WI38 (cell line): Measurements from ENCODE around the gene SHC4.
A peak's percentile ranks its signal among the peaks of the same experiment; 100 is the strongest.

Experiments used
- H3K4me3 ChIP-seq: 2 replicates; pipeline ENCODE4 v1.5.1; 2011; ENCODE audit warnings: low read depth, mild to moderate bottlenecking, control low read depth, low read length
- TF ChIP-seq, protein P1 (sequence below): IDR thresholded peaks from 2 replicates; pipeline ENCODE4 v1.5.1; 2012; ENCODE audit warnings: low read depth, mild to moderate bottlenecking, control low read depth, low read length

SHC4 gene, protein sequence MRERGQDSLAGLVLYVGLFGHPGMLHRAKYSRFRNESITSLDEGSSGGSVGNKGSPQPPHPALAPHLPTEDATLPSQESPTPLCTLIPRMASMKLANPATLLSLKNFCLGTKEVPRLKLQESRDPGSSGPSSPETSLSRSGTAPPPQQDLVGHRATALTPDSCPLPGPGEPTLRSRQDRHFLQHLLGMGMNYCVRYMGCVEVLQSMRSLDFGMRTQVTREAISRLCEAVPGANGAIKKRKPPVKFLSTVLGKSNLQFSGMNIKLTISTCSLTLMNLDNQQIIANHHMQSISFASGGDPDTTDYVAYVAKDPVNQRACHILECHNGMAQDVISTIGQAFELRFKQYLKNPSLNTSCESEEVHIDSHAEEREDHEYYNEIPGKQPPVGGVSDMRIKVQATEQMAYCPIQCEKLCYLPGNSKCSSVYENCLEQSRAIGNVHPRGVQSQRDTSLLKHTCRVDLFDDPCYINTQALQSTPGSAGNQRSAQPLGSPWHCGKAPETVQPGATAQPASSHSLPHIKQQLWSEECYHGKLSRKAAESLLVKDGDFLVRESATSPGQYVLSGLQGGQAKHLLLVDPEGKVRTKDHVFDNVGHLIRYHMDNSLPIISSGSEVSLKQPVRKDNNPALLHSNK

DNA sequence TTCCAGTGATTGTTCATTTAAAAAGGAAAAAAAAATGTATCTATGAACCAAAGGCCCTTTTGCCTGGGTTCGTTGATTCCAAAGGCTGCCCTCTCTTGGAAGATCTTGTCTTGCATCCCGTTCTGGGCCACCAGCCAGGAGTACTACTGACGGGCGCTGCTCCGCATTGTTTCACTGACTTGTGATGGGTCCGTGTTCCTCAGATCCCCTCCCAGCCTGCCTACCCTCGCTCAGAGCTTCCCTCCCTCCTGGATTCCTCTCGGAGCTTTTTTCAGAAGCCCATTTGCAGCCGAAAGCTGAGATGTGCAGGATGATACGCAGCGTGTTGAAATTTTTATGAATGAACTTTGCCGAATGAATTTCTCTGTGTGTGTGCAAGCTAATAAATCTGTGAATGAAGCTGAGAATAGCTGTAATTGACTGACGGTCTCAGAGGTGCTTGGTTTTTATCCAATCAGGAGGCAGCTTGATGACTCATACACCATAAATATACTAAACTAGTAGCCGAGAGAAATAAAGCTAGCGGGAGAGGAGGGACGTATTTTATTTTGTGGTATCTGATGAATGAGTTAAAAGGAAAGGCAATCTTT is at the start of gene SHC4:
TSS of gene SHC4 (minus strand) at position 396 of the 590 bp plus-strand sequence. CDS start 904 bp downstream, outside the sequence.
- peak within 1 kb of the TSS; percentile 63 for H3K4me3 ChIP-seq

DNA sequence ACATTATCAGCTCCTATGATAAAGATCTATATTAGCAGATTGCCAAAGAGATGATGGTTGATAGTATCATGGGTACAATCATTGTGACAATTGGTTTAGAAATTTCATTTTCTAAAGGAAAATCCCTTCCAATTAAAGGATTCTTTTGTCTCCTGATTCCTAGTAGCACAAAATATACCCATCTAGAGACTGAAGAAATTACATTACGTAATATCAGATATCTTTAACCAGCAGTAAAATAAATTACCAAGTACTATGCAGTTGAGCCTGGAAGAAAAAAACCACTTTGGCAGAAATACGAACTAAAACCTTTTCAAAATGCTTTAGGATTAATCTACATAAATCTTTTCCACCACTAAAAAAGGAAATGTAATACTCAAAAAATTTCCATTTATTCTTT is 35.6 kb upstream of the SHC4 start:
- H3K4me3 ChIP-seq = no peak overlapping the region
- TF ChIP-seq, protein P1, sequence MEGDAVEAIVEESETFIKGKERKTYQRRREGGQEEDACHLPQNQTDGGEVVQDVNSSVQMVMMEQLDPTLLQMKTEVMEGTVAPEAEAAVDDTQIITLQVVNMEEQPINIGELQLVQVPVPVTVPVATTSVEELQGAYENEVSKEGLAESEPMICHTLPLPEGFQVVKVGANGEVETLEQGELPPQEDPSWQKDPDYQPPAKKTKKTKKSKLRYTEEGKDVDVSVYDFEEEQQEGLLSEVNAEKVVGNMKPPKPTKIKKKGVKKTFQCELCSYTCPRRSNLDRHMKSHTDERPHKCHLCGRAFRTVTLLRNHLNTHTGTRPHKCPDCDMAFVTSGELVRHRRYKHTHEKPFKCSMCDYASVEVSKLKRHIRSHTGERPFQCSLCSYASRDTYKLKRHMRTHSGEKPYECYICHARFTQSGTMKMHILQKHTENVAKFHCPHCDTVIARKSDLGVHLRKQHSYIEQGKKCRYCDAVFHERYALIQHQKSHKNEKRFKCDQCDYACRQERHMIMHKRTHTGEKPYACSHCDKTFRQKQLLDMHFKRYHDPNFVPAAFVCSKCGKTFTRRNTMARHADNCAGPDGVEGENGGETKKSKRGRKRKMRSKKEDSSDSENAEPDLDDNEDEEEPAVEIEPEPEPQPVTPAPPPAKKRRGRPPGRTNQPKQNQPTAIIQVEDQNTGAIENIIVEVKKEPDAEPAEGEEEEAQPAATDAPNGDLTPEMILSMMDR = no peak

More for the DNA sequence above, at the start of gene SHC4:
- TF ChIP-seq, protein P1 = no peak; the same call in 1 of the 2 replicates

DNA sequence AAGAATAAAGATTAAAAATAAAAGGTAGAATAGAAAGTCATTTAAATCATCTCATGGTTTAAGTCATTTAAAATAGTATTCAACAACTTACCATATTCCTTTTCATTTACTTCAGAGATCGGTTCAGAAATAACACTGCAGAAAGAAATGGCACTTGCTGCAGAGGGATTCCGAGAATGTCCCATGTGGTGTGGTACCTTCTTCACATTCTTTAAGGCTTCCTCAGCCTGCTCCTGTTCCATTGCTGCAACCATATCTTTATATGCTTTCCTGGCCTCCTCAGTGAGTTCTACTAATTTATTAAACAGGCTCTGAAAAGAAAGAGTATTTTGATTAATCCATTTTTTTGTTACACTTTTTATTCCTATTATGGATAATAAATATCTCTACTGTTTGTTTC is 32.6 kb upstream of the SHC4 start:
- no peak overlapping the region for H3K4me3 ChIP-seq

DNA sequence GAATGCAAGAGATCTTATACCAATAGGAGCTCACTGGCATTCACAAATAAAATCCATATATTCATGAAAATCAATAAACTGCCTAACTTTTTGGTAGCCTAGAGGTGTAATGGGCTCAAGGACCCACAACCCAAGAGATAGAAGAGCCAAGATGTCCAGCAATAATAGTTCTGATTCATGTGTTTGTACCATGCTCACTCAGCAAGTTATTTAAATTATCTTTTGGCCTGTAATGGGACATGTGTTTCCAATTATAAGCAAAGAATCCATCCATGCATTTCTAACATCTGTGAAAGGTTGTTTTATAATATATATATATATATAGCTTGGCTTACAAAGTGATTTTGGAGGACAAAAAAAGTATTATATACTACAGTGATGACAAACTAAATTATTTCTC is 29.7 kb upstream of the SHC4 start:
- TF ChIP-seq, protein P1 = no peak

More for the DNA sequence above, 32.6 kb upstream of the SHC4 start:
- TF ChIP-seq, protein P1 = no peak

DNA sequence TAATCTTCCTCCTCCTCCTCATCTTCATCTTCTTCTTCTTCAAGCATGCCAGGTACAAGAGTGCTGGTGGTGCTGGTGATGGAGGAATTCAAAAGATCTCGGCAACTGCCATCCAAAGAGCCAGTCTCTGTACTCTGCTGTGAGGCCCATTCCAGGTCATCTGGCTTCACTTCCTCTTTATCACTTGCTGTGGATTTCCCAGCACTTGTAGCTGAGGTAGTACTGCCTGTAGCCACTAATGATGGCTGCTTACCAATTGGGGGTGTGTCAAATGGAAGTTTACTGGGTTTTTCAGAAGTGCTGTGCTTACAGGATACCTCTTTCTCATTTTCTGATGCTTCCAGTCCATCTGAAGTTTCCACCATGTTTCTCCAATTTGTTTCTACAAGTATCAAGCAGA is 28.8 kb upstream of the SHC4 start:
- TF ChIP-seq, protein P1 = no peak
- no peak overlapping the region for H3K4me3 ChIP-seq

More for the DNA sequence above, 29.7 kb upstream of the SHC4 start:
- no peak overlapping the region for H3K4me3 ChIP-seq

DNA sequence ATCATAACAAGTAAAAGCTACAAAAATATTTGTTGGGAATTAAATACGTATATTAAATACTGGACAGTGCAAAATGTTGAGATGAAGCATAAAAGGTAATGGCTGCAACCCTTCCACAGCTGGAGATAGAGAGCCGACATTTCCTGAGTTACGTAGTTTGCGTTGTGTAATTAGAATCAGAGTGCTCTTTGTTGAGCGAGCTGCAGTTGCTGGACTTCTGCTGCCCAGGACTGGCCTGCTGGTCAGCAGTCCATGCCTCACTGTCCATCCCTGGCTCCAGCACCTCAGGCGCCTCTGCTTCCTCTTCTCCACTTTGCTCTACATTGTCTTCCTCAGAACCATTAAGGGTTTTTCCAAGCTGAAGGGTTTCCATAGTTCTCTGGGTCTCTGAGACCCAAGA is 28.4 kb upstream of the SHC4 start:
- TF ChIP-seq, protein P1 = no peak
- no peak overlapping the region for H3K4me3 ChIP-seq

DNA sequence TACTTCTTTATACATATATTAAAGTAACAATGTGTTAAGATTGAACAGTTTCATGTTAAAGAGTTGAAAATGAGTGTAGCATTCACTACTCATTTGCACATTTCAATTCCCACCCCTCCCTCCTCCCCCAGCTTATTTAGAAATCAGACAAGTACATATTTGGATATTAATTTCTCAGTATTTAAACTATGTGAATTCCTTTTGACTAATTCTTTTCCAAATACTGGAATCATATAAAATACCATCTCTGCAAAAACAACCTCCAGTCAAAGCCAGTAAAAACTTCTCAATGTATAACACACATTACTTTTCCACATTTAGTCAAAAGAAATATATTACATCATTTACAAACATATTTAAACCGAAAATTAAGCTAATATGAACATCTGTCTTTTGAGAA is 25.5 kb upstream of the SHC4 start:
- TF ChIP-seq, protein P1 = no peak
- H3K4me3 ChIP-seq = no peak overlapping the region
